GM21381 (cell line): Measurements from ENCODE around the gene ZKSCAN4.

ENCODE experiments used
- ATAC-seq: cut with Tn5 transposase; IDR thresholded peaks from one replicate; pipeline ENCODE4 v1.9.1; 2021; ENCODE audit warnings: mild to moderate bottlenecking, moderate library complexity; ENCODE audit not compliant: unreplicated experiment

Gene ZKSCAN4

DNA sequence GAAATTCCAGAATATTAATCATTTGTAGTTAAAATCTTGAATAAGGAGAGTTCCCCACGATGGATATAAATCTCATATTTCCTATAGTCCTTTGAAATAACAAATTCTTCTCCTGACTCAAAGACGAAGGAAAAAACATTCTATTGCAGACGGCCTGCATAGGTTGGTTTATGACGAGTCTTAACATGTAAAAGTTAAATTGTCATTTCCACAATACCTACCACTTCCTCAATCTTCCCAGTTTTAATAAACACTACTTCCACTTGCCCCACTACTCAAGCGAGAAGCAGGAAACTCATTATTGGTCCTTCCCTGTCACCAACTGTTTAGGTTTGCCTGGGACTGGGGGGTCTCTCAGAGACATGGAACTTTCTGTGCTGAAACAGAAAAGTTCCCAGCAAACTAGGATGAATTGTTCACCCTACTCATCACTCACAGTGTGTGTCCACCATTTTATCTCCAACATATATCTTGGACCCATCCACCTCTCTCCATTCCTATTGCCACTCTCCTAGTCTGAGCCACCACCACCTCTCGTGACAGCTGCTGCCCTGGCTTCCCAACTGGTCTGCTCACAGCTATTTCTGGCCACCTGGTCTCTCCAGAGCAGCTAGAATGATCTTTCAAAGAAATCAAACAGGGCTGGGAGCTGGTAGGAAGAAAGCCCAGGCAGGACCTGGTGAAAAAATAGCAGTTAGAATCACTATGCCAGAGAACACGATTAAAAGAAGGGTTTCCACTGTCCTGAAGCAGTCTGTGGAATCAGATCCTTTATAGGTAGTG is 42.1 kb downstream of the ZKSCAN4 start:
- no peak for ATAC-seq

GRCh38 chr6:28208111-28208659 is 43.9 kb downstream of the ZKSCAN4 start:
- no peak for ATAC-seq

GRCh38 chr6:28207510-28208110 is 44.5 kb downstream of the ZKSCAN4 start:
- ATAC-seq = no peak

DNA sequence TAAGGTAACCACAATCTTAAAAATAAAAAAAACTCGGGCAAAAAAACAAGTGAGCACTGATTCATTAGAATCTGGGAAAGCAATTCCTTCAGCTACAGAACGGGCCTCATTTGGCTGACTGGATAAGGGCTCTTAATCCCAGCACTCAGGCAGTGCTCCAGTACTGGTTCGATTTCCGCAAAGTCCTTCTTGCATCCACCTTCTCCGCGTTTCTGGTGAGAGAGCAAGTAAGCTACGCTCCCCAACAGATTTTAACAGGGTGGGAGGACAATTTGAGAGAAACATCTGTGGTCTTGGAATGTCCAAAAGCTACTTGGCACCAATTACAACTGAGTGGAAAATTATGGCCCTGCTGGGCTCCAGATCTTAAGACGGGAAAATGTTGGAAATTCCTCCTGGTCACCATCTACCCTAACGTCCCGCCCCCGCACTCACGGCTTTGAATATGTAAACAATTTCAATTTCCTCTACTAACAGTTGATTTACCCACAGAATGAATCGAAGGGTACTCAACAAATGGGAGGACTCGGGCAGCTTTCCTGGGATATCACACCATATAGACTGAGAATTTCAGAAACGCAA is 45.0 kb downstream of the ZKSCAN4 start:
- ATAC-seq = no peak

DNA sequence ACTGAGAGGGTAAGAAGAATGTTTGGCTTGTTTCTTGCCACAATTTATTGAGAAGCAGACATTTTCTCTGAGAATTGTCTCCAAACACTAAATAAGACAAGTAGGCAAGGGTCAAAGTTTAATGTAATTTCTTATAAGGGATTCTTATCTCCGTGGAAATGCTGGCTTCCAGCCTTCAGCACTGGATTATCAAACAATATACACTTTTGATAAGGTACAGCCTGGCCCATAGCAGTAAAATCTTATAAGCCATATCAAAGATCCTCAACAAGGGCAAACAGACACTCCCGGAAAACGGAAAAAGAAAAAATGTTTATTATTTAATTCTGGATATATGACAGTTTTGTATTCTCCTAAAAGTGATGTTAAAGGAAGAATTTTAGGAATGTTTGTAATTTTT is 45.5 kb downstream of the ZKSCAN4 start:
- no peak for ATAC-seq

DNA sequence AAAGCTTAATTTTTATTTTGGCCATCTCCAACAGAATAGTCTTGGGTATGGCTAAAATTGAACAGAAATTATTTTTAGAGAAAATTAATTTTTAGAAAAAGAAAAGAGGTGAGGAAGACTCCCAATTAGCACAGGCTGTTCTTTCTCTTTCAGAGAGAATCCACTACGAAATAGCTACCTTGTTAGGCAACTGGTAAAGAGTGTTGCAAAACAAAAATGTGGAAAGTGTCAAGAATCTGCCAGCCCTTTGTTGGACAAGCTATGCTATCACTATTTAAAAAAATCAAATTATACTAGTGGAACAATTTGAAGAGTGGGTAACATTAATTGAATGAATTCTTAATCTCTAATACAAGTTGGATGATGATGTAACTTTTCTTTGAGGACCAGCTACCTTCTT is 46.2 kb downstream of the ZKSCAN4 start:
- ATAC-seq = no peak

DNA sequence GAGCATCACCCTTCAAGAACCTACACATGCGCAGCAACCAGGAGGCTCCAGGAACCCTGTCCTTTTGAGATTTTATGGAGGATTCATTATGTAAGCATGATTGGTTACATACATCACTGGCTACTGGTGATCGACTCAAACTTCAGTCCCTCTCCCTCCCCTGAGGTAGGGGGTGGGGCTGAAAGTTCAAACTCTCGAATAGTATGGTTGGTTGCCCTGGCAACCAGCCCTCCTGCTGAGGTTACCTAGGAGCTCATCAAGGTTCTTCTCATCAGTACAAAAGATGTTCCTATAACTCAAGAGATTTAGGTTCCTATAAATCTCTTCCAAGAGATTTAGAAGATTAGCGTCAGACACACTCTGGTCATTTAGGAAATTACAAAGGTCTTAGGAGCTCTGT is 48.9 kb downstream of the ZKSCAN4 start:
- ATAC-seq = no peak

- ATAC-seq = no peak
Measured at GRCh38 chr6:28200020-28200419, 52.0 kb downstream of the ZKSCAN4 start.
